GM12864 (cell line): Measurements from ENCODE around the gene METTL3.

Source experiments
- DNase-seq: peaks from one replicate; pipeline ENCODE4 v3.0.0-alpha.2; 2011; ENCODE audit warnings: low read depth
- H3K4me3 ChIP-seq: 2 replicates; pipeline ENCODE4 v1.5.1; 2011; ENCODE audit warnings: mild to moderate bottlenecking, low read depth, low read length, control low read depth
- CTCF ChIP-seq: IDR thresholded peaks from 2 replicates; pipeline ENCODE4 v1.5.1; 2011; ENCODE audit warnings: low read depth, mild to moderate bottlenecking, moderate library complexity, low read length, control low read depth, inconsistent platforms; ENCODE audit errors: missing control alignments

METTL3 gene

DNA sequence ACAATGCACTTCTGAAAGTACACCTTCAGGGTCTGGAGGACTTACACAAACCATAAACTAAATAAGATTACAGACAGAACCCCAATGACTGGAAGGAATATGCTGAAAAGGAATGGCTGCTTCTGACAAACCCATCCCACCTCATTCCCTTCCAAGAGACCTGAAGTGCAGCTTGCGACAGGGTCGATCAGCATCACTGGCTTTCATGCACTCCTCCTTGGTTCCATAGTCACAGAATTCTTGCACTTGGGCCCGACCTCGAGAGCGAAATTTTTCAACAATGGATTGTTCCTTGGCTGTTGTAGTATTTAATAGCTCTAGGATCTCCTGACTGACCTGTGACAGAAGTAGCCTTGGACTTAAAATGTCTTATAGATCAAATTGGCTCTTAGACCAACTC lies 9.6 kb downstream of the METTL3 start:
- DNase-seq: no peak
- H3K4me3 ChIP-seq: no peak overlapping the region
- TF ChIP-seq CTCF: no peak

DNA sequence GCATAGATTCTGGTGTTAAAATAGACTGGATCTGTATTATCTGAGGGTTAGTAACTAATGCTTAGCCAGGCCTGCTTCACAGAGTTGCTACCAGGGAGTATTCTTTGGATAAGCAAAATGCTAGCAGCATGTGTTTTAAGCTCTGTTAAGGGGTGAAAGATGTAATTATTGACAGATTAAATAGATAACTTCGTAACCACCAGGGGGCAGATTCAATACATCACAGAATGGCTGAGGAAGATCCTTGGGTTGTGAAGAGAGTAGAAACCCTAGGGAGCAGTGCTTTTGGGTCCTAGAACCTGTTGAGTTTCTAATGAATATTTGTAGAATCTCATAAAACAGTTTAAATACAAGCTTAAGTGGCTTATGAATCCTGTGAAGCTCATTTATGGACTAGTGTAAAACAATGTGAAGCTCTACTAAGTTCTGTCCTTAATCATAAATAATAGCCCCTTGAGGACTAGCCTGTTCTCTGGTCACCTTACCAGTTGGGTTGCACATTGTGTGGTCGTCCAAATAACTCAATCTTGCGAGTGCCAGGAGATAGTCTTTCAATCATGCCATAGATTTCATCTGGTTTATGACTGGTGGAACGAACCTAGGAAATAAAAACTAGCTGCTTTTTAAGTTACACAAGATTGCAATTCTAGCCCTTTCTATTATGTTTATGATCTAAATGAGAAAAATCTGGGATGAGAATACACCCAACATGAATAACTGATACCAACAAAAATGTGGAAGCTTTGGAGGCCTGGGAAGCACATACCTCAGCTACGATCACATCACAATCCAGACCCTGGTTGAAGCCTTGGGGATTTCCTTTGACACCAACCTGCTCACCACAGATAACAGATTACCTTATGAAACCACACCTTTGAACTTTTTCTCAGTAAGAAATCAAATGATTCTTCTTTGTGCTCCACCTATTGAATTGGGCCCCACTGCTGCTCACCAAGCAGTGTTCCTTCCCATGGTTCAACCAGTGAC lies 12.3 kb downstream of the METTL3 start:
- peak; percentile 52 for TF ChIP-seq CTCF
- H3K4me3 ChIP-seq: no peak overlapping the region
- no peak for DNase-seq

DNA sequence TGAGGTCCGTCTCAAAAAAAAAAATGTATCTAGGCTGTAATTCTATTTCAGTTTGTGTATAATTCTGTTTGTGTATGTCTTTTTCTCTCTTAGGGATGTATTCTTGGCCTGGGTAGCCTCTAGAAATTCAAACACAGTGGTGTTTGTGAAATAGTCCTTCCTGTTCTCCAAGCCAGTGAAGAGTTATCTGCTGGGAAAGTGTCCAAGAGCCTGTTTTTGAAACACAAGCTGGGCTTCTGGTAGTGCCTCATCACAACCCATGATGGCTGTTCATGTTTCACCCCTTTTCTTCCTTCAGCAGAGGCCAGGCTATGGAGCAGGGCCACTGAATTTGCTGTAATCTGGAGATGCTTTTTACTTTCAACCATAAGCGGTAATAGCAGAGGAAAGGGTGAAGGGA lies 14.7 kb downstream of the METTL3 start:
- H3K4me3 ChIP-seq: no peak overlapping the region
- no peak for DNase-seq
- no peak for TF ChIP-seq CTCF

DNA sequence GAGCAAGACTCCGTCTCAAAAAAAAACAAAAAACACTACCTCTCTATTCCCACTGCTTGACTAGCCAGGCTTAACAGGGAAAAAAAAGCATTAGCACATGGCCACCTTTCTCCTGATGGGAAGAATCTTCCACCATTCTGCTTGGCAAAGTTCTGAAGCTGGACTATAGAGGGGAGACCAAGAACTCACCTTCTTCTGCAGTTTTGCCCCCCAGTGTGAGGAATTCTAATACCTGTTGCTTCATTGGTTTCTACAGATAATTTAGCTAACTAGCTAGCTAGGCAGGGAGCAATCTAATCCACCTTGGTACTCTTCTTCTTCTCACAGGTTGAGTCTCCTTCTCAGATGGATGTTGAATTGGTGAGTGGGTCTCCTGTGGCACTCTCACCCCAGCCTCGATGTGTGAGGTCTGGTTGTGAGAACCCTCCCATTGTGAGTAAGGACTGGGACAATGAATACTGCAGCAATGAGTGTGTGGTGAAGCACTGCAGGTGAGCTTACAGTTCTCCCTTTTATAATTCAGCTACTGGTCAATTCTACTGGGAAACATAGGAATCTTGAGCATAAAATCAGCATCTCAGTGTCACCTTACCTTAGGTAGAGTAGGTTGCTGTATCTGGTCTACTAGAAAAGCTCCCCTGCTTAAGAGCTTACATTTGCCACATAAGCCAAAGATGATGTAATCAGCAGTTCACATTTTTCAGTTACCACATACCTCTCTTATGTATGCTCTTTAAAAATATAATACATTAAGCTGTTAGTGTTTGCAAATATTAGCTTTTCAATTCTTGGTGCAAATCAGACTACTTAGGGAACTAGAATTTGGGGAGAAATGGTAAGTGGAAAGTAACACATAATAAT lies 16.0 kb downstream of the METTL3 start:
- no peak for TF ChIP-seq CTCF
- no peak overlapping the region for H3K4me3 ChIP-seq
- no peak for DNase-seq

DNA sequence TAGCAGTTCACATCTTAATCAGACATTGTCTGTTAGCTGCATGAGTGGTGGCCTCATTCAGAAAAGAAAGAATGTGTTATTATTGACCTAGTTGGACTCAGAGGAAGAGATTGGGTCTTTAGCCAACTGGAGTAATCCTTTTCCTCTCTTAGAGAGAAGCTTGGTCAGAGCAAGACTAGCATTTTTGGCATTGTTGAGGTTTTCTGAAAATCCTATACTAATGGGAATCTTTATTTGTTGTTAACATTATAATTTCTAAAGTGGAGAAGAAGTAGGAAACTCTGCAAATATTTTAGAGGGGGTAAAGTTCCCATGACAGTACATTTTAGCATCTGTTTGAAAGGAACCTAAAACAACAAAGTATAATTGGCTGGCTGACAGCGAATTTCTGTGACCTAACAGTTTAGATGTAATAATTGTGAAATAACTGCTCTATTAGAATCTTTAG lies 24.5 kb downstream of the METTL3 start:
- no peak for DNase-seq
- no peak for TF ChIP-seq CTCF
- H3K4me3 ChIP-seq: no peak overlapping the region

DNA sequence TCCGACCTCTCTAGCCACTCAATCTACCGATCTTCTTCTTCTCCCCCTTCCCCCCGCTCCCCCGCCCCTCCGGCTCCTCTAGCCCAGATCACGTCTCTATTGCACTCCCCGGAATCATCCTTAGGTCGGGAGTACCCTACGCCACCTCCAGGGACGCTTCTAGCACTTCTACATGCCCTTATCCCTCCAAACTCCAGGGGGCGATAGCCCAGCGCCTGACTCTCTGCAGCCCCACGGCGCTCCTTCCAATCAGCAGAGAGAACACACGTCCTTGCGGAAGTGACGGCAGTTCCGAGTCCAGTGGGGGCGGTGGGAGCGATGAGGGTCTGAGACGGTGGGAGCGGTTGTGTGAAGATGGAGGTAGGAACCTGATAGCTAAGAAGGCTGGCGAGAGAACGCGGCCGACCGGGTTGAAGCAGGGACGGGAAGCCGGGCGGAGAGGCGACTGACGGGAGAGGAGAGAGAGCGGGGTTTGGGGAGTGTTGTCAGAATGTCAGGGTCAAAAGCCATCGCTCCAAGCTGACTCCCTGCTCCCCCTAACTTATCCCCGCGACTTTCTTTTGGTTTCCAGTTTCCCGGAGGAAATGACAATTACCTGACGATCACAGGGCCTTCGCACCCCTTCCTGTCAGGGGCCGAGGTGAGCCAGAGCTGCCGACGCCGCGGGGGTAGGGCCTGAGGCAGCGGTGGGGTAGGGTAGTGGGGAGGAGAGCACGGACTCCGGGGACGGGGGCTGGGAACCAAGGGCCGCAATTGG lies 34.0 kb downstream of the METTL3 start, which contains the start of the genes RAB2B and TOX4:
TSS of gene RAB2B (minus strand) at position 35 of the 757 bp plus-strand sequence. CDS start 87 bp downstream, outside the sequence.
TSS of gene TOX4 (plus strand) at position 271 of the 757 bp plus-strand sequence. CDS start at position 355, 84 bp downstream.
- peak; percentile 94 for TF ChIP-seq CTCF
- H3K4me3 ChIP-seq: peak within 1 kb of the TSS; percentile 91
- peak; percentile 97 for DNase-seq
